GM03348 (cell line): ENCODE measurements around the gene SLX1A.
"Not testable (repeated sequence)": the region's sequence is repeated elsewhere in the genome, so short reads cannot be mapped to it uniquely, and the experiment has no call there.

Source experiments
- DNase-seq: peaks from one replicate; pipeline ENCODE4 v3.0.0; 2012; ENCODE audit warnings: low spot score

SLX1A gene

GRCh38 chr16:30184096-30184890 lies 9.4 kb upstream of the SLX1A start:
- no peak for DNase-seq

DNA sequence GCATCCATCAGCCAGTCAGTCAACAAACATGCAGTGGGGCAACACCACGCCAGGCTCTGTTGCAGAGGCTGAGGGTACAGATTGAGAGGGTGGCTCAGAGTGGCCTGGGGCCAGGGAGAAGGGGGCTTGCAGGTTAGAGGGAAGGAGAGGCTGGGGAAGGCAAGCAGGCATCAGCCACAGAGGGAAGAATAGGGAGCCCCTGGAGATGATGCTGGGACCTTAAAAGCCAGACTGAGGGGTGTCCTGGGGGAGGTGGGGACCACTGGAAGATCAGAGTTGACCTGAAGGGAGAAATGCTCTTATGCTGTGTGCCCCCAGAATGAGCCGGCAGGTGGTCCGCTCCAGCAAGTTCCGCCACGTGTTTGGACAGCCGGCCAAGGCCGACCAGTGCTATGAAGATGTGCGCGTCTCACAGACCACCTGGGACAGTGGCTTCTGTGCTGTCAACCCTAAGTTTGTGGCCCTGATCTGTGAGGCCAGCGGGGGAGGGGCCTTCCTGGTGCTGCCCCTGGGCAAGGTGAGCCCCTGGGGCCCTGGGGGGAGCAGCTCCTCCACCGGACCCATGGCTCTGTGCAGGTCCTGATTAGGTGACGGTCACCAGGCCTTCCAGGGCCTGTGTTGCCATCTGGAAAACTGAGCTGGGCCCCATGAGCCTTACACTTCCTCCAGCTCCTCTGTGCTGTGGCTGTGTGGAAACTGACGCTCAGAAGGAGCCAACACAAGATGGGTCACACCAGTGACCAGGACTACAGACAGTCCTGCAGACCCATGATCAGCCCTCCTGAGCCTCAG lies 8.6 kb upstream of the SLX1A start:
- DNase-seq, result no peak

GRCh38 chr16:30185683-30186421 lies 7.8 kb upstream of the SLX1A start:
- DNase-seq, result no peak

DNA sequence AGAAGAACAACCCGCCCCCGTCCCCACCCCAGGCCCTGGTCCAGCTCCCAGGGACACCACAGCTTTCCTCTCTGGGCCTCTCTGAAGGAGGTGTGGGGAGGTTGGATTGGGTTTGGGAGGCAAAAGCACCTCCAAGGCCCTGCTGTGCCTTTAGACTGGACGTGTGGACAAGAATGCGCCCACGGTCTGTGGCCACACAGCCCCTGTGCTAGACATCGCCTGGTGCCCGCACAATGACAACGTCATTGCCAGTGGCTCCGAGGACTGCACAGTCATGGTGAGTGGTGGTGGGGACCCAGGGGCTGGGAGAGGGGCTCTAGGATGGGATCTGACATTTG lies 7.3 kb upstream of the SLX1A start:
- DNase-seq, result no peak

DNA sequence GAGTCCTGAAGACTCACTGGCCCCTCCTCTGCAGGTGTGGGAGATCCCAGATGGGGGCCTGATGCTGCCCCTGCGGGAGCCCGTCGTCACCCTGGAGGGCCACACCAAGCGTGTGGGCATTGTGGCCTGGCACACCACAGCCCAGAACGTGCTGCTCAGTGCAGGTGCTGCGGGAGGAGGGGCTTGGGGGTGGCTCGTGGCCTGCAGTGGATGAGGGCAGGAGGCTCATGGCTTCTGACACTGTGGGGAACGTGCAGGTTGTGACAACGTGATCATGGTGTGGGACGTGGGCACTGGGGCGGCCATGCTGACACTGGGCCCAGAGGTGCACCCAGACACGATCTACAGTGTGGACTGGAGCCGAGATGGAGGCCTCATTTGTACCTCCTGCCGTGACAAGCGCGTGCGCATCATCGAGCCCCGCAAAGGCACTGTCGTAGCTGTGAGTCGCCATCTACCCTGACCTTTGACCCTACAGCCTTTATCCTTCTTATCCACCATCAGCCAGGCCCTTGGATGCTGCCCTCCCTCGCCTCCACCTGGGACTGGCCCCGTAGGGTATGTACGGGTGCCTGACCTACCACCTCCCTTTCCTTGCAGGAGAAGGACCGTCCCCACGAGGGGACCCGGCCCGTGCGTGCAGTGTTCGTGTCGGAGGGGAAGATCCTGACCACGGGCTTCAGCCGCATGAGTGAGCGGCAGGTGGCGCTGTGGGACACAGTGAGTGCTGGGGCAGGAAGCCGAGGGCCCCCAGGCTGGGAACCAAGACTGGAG lies 6.7 kb upstream of the SLX1A start:
- peak; percentile 46 for DNase-seq

DNA sequence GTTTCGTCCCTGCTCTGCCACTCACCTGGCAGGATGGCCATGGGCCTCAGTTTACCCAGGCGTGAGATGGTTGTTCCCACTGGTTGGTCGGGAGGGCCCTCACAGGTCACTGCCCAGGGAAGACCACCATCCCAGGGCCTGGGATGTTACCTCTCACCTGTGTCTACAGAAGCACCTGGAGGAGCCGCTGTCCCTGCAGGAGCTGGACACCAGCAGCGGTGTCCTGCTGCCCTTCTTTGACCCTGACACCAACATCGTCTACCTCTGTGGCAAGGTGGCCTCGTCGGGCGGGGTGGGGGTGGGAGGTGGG lies 6.2 kb upstream of the SLX1A start:
- DNase-seq, result no peak

DNA sequence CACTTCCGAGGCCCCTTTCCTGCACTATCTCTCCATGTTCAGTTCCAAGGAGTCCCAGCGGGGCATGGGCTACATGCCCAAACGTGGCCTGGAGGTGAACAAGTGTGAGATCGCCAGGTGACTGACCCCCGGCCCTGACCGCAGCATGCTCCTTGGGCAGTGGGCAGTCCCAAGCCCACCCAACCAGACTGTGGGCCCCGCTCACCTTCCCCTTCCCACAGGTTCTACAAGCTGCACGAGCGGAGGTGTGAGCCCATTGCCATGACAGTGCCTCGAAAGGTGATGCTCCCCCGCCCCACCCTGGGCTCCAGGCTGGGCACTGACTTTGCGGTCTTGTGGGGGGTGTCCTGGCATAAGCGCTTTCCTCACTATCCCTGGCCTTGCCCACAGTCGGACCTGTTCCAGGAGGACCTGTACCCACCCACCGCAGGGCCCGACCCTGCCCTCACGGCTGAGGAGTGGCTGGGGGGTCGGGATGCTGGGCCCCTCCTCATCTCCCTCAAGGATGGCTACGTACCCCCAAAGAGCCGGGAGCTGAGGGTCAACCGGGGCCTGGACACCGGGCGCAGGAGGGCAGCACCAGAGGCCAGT lies 5.6 kb upstream of the SLX1A start:
- DNase-seq, result no peak

- DNase-seq, result not testable (repeated sequence)
Measured at GRCh38 chr16:30191158-30191557, 2.5 kb upstream of the SLX1A start.

GRCh38 chr16:30193098-30193497 lies 577 bp upstream of the SLX1A start:
- DNase-seq, result not testable (repeated sequence)

- DNase-seq, result not testable (repeated sequence)
Measured at GRCh38 chr16:30194172-30194925, 674 bp downstream of the SLX1A start.

GRCh38 chr16:30197001-30197400 lies 3.3 kb downstream of the SLX1A start:
- not testable (repeated sequence) for DNase-seq

DNA sequence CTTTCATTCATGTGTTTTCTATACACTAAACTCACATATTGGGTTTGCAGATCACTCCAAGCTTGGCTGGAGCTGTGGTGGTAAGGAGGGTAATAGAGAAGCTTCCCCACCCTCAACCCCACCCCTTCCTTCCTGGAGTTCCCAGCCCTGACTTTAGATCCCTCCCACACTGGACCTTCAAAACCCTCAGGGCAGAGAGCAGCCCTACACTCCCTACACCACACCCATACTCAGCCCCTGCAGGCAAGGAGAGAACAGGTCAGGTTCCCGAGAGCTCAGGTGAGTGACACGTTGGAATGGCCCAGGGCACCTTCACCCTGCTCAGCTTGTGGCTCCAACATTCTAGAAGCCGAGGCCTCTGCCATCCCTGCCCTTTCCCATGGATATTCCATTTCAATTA lies 5.4 kb downstream of the SLX1A start, which contains the start of gene SULT1A3:
TSS of gene SULT1A3 (plus strand) at position 207 of the 400 bp plus-strand sequence. CDS start 1,474 bp downstream, outside the sequence.
- DNase-seq, result not testable (repeated sequence)

DNA sequence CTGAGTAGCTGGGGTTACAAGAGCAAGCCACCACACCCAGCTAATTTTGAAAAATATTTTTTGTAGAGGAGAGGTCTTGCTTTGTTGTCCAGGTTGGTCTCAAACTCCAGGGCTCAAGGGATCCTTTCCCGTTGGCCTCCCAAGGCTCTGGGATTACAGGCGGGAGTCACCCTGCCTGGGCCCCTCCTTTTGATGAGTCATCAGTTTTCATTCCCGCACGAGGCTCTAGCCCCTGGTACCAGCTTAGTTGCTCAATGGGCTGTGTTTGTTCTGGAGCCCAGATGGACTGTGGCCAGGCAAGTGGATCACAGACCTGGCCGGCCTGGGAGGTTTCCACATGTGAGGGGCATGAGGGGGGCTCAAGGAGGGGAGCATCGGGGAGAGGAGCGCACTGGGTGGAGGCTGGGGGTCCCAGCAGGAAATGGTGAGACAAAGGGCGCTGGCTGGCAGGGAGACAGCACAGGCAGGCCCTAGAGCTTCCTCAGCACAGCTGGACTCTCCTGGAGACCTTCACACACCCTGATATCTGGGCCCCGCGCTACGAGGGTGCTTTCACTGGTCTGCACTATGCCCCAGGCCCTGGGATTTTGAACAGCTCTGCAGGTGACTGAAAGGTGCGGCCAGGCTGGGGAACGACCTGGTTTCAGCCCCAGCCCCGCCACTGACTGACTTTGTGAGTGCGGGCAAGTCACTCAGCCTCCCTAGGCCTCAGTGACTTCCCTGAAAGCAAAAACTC lies 6.1 kb downstream of the SLX1A start:
- not testable (repeated sequence) for DNase-seq

DNA sequence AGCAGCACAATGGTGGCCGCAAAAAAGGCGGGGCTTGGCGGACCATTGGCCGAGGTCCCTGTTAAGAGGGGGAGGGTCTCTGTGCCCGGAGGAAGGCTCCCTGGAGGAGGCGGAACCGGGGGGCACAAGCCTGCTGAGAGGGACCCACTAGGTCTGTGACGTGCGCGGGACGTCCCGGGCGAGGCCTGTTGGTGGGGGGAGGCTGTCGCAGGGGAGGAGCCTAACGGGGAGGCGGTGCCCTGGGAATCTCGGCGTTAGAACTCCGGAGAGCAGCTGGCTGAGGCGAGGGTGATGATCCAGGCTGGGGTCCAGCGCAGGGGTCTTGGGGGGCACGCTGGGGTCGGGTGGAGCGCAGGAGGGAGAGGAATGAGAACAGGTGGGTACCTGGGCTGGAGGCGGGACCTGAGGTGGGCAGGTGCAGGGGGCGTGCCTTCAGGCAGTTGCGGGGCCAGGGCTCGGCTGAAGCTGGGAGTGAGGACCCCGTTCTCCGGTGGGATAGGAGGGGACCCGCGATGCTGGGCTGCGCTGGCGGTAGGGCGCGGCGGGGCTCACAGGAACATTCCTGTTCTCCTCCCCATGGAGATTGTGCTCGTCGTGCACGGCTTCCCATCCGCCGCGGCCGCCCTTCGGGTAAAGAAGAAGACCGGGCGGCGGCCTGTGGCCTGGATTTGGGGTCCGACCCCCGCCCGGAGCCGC lies 12.0 kb downstream of the SLX1A start:
- not testable (repeated sequence) for DNase-seq

DNA sequence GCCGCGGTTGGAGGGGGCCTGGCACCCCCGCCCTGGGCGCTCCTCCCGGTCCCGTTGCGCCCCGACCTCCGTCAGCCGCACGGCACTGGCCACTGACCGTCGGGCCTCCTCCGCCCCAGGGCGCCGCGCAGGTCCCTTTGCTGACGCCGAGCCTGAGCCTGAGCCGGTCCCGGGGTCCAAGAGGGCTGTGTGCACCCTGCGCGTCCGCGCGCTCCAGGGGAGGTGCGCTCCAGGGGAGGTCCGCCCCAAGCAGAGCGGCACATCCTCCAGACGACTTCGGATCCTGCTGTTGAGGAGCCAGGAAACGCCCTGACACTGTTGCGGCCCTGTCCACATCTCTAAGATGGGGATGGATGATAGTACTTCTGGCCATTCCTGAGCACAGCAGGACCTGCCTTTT lies 12.6 kb downstream of the SLX1A start:
- not testable (repeated sequence) for DNase-seq

- DNase-seq, result not testable (repeated sequence)
Measured at GRCh38 chr16:30207063-30207704, 13.5 kb downstream of the SLX1A start.

DNA sequence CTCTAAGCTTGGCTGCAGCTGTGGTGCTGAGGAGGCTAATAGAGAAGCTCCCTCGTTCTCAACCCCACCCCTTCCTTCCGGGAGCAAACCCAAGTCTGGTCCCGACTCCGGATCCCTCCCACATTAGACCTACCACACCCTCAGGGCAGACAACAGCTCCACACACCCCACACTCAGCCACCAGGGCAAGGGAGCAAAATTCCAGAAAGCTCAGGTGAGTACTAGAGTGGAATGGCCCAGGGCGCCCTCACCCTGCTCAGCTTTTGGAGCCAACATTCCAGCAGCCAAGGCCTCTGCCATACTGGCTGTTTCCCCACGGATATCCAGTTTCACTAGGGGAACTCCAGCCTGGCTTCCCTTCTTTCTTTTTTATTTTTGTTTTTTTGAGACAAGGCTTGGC lies 15.4 kb downstream of the SLX1A start:
- not testable (repeated sequence) for DNase-seq

- DNase-seq, result not testable (repeated sequence)
Measured at GRCh38 chr16:30211414-30211813, 17.7 kb downstream of the SLX1A start.

DNA sequence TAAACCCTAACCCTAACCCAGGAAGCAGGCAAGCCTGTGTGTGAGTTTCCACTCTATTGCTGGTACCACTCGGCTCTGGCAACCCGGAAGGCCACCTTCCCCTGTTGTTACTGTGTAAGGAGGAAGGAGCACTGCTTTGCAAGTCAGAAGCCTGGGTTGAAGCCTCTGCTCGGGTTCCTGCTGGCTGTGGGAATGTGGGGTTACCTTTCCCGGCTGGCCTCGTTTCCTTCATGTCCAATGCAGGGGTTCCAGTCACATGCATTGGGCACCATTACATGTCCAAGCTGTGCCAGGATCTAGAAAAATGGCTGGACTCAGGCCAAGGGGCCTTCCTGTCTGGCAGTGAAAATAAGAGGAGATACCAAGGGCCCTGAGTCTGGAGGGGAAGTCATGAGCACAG lies 23.4 kb downstream of the SLX1A start:
- DNase-seq, result not testable (repeated sequence)
